Measurements from ENCODE around the gene ZNF692. TPM values are rescaled to one million over a fixed set of nuclear protein-coding genes. Genes with fewer than 3 reads are reported as not detected.

Gene ZNF692
- total RNA-seq, 1 donor from 2014 or later = 26.8 TPM

DNA sequence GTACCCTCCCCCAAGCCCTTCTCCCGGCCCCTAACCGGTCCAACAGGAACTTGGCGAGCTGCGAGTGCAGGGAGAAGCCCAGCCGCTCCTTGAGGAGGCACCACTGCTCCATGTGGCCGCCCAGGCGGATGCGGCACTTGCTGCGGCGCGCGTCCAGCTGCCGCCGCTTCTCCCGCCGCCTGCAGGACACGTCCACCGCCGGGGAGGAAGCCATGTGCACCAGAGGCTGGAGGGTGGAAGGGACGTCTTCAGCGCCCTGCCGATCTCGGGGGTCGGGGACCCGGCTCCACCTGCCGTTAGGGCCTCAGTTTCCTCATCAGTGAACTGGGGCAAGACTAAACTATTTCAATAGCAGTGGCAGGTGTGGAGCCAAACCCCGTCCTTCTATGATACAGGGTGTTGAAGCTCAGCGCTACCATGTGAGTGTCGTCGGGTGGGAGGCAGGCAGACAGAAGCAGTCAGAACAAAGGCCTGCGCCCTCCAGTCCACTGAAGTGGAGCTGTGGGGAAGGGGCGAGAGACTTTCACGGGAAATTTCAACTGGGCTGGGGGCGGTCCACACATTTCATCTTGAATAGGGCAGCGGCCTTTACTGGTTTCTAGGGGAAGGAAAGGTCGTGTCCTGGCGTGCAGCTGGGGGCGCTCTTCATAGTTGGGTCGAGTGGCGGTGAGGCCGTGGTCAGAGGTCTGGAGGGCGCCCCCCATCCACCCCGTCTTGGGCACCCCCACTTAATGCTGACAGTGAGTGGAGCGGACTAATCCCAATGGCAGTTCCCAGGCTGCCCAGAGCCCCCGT lies 592 bp downstream of the ZNF692 start:
- TF ChIP-seq CTCF (IDR thresholded peaks at IDR 0.05; ENCODE audit: unreplicated experiment) = no peak
- peak; percentile 75 for DNase-seq (ENCODE audit: low spot score)
- Mint-ChIP-seq H3K36me3 (ENCODE audit: low read depth, unreplicated experiment) (peaks cover 43% of the 10 kb centered on the region), H3K4me3 (ENCODE audit: unreplicated experiment) (peak overlapping the region; percentile 92), H3K27ac (ENCODE audit: unreplicated experiment) (peak overlapping the region; percentile 81), H3K9me3 (ENCODE audit: unreplicated experiment) (no peaks in the 10 kb centered on the region), H3K4me1 (ENCODE audit: unreplicated experiment) (peaks cover 17% of the 10 kb centered on the region), H3K27me3 (ENCODE audit: unreplicated experiment) (peaks cover 17% of the 10 kb centered on the region)

- no peak for TF ChIP-seq CTCF (IDR thresholded peaks at IDR 0.05; ENCODE audit: unreplicated experiment)
- H3K27ac Mint-ChIP-seq (ENCODE audit: unreplicated experiment) = no peak overlapping the region
These were observed 1.2 kb downstream of the ZNF692 start for GRCh38 chr1:248857749-248858095.

DNA sequence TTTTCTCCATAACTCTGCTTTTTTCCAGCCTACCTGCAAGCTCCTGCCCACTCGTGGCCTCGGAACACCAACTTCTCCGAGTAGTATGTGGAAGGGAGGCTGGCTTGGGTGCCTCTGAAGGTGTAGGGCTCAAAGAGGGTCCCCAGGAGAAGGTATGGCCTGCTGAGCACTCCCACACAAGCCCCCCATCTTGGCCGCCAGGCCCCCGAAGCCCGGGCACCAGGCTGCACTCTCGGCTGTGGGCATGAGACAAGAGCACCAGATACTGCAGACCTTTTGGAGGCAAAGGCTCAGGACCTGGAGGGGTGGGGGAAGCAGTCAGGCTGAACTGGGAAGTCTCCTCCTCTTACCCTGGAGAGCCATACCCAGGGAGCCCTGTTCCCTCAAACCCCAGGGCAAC lies 1.7 kb downstream of the ZNF692 start:
- Mint-ChIP-seq H3K36me3 (ENCODE audit: low read depth, unreplicated experiment) (peaks cover 40% of the 10 kb centered on the region), H3K27me3 (ENCODE audit: unreplicated experiment) (peaks cover 12% of the 10 kb centered on the region), H3K4me3 (ENCODE audit: unreplicated experiment) (peak overlapping the region; percentile 92), H3K27ac (ENCODE audit: unreplicated experiment) (no peak overlapping the region), H3K4me1 (ENCODE audit: unreplicated experiment) (peaks cover 13% of the 10 kb centered on the region), H3K9me3 (ENCODE audit: unreplicated experiment) (no peaks in the 10 kb centered on the region)
- no peak for DNase-seq (ENCODE audit: low spot score)
- TF ChIP-seq CTCF (IDR thresholded peaks at IDR 0.05; ENCODE audit: unreplicated experiment) = no peak

More at GRCh38 chr1:248857749-248858095, 1.2 kb downstream of the ZNF692 start:
- H3K4me3 Mint-ChIP-seq (ENCODE audit: unreplicated experiment) = peak overlapping the region; percentile 92
- no peaks in the 10 kb centered on the region for H3K9me3 Mint-ChIP-seq (ENCODE audit: unreplicated experiment)
- H3K27me3 Mint-ChIP-seq (ENCODE audit: unreplicated experiment) = peaks cover 15% of the 10 kb centered on the region
- H3K36me3 Mint-ChIP-seq (ENCODE audit: low read depth, unreplicated experiment) = peaks cover 43% of the 10 kb centered on the region
- H3K4me1 Mint-ChIP-seq (ENCODE audit: unreplicated experiment) = peaks cover 16% of the 10 kb centered on the region
- DNase-seq (ENCODE audit: low spot score) = no peak

GRCh38 chr1:248856176-248856575 lies 2.7 kb downstream of the ZNF692 start:
- peaks cover 39% of the 10 kb centered on the region for H3K36me3 Mint-ChIP-seq (ENCODE audit: low read depth, unreplicated experiment)
- no peak for TF ChIP-seq CTCF (IDR thresholded peaks at IDR 0.05; ENCODE audit: unreplicated experiment)
- H3K4me3 Mint-ChIP-seq (ENCODE audit: unreplicated experiment) = no peak overlapping the region
- no peaks in the 10 kb centered on the region for H3K9me3 Mint-ChIP-seq (ENCODE audit: unreplicated experiment)
- H3K27me3 Mint-ChIP-seq (ENCODE audit: unreplicated experiment) = peaks cover 12% of the 10 kb centered on the region
- H3K4me1 Mint-ChIP-seq (ENCODE audit: unreplicated experiment) = peaks cover 13% of the 10 kb centered on the region
- no peak overlapping the region for H3K27ac Mint-ChIP-seq (ENCODE audit: unreplicated experiment)
- no peak for DNase-seq (ENCODE audit: low spot score)

DNA sequence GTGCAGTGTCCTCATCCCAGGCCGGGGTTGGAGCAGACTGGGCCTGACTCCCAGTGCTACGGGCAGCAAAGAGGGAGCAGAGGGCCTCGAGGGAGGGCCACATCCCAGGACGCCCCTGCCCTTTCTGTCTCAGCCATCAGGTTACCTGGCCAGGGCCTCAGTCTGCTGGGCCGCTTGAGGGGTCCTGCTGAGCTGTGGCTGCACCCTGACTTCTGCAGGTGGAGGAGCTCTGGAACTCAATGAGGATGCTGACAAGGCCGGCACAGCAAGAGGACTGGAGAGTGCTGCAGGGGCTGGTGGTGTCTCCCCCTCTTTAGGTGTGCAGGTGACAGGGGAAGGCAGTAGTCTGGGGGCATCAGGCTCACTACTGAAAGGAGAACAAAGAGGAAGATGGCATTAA lies 3.3 kb downstream of the ZNF692 start:
- Mint-ChIP-seq H3K4me1 (ENCODE audit: unreplicated experiment) (peaks cover 13% of the 10 kb centered on the region), H3K27ac (ENCODE audit: unreplicated experiment) (no peak overlapping the region), H3K27me3 (ENCODE audit: unreplicated experiment) (peaks cover 12% of the 10 kb centered on the region), H3K9me3 (ENCODE audit: unreplicated experiment) (no peaks in the 10 kb centered on the region), H3K4me3 (ENCODE audit: unreplicated experiment) (no peak overlapping the region), H3K36me3 (ENCODE audit: low read depth, unreplicated experiment) (peaks cover 38% of the 10 kb centered on the region)
- no peak for DNase-seq (ENCODE audit: low spot score)
- TF ChIP-seq CTCF (IDR thresholded peaks at IDR 0.05; ENCODE audit: unreplicated experiment) = no peak

Data from endothelial cell (in vitro differentiated cells).